C4-2B (cell line): ENCODE results near the gene IFIH1.

Source experiments
- ZFX ChIP-seq: fragments of 450-650 bp; IDR thresholded peaks from 2 replicates; pipeline ENCODE4 v1.6.1; 2017
- TF ChIP-seq, protein P1 (sequence below): fragments of 450-650 bp; conservative IDR thresholded peaks from 2 replicates; pipeline ENCODE4 v1.5.1; 2017; ENCODE audit warnings: mild to moderate bottlenecking

DNA sequence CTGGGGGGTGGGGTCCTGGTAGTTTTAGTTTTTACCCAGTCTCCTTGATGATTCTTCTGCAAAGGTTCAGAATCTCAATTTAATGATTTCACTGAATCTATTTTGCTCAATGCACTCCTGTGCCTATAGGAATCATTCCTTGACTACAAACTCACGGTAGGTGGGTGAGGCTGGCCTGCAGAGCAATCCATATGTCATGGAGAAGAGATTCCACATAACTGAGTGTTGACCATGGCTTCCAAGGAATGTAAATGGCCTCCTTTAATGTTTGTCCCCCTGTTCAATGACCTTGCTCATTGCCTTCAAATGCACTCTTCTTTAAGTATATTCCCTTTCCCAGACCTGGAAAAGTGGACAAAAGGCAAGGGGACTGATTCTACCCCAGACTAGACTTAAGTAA, 87.7 kb downstream of the IFIH1 start:
- TF ChIP-seq, protein P1, sequence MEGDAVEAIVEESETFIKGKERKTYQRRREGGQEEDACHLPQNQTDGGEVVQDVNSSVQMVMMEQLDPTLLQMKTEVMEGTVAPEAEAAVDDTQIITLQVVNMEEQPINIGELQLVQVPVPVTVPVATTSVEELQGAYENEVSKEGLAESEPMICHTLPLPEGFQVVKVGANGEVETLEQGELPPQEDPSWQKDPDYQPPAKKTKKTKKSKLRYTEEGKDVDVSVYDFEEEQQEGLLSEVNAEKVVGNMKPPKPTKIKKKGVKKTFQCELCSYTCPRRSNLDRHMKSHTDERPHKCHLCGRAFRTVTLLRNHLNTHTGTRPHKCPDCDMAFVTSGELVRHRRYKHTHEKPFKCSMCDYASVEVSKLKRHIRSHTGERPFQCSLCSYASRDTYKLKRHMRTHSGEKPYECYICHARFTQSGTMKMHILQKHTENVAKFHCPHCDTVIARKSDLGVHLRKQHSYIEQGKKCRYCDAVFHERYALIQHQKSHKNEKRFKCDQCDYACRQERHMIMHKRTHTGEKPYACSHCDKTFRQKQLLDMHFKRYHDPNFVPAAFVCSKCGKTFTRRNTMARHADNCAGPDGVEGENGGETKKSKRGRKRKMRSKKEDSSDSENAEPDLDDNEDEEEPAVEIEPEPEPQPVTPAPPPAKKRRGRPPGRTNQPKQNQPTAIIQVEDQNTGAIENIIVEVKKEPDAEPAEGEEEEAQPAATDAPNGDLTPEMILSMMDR, result no peak
- TF ChIP-seq ZFX, result no peak
